Epithelial cell of umbilical artery (primary cell): Measurements from ENCODE around the gene C1orf174. TPM values are rescaled to one million over a fixed set of nuclear protein-coding genes. Genes with fewer than 3 reads are reported as not detected.

Experiments
- total RNA-seq: library from RNA; depleted of rRNA; stranded (reverse); fragments of >200 nt; gene quantifications from 2 replicates; pipeline ENCODE4 v1.2.3, GENCODE V29; 2014

C1orf174 gene
- 42.9 and 44.7 TPM in 2 replicates for total RNA-seq

DNA sequence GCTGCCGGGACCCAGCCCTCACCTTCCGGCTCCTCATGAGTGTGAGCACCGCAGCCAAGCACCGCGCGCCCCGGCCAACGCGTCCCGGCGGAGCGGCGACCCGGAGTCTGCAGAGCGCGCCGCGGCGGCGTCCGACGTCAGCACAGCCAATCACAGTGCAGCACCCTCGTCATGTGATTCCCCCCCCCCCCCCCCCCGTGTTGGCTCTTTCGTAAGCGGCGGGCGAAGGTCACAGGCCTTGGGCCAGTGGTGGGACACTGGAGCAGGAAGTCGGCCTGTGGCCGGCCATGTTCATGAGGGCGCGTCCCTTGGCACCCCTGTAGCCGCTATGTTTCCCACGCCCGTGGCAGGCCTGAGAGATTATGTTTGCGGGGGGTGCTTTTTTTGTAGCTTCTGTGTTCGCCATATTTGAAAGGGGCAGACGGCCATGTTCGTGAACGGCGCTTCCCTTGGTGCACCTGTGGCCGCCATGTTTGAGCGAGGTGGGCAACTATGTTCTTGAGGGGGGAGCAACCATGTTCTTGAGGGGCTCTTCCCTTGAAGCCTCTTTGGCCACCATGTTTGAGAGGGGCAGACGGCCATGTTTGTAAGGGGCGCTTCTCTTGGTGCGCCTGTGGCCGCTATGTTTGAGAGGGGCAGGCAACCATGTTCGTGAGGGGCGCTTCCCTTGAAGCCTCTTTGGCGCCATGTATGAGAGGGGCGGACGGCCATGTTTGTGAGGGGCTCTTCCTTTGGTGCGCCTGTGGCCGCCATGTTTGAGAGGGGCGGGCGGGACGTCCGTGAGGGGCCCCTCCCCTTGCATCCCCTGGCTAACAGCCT lies at the start of gene C1orf174:
C1orf174 (minus strand) TSS at position 123 of the 819 bp plus-strand sequence; CDS start at position 37, 86 bp downstream.

DNA sequence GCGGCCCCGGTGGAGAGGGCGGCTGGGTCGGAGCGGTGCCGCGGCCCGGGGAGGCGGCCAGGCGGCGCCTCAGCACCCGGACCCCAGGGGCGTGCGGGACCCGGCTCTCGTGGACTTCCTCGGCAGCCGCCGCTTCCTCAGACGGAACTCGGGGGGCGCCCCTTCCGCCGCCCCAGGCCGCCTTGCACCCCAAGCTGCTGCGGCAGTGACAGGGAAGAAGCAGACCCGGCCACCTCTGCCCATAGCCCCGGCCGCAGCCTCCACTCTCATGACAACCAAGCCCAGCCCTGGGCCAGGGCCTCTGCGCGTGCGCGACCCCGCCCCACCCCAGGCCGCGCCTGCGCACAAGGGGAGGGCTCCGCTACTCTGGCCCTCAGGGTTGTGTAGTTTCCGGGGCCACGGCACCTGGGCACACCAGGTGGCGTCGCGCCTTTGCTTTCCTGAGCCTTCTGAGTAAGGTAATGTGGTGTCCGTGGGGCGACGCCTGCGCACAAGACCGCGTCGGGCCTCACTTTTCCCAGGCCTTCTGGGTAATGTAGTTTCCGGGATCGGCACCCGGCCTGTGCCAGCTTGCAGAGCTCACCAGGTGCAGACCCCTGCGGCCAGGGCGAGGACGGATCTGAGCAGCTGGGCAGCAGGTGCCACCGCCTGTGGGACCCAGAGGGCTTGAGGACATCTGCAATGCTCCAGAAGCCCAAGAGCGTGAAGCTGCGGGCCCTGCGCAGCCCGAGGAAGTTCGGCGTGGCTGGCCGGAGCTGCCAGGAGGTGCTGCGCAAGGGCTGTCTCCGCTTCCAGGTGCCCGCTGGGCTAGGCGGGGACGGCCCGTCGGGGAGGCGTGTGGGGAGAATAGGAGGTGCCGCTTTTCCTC lies 42.9 kb downstream of the C1orf174 start, which contains the start of the genes CEP104 and DFFB:
CEP104 (minus strand) TSS at position 289 of the 868 bp plus-strand sequence. CDS start 4,804 bp downstream, outside the sequence.
DFFB (plus strand) TSS at position 554 of the 868 bp plus-strand sequence; CDS start at position 682, 128 bp downstream.

Other genes with a start within 250 kb of the C1orf174 start
- under 0.01 TPM in 1 of 2 replicates, not detected in the other for gene TP73, start 247.8 kb downstream of the C1orf174 start, total RNA-seq
- not detected in 2 replicates for gene CCDC27, start 147.8 kb downstream of the C1orf174 start, total RNA-seq
- gene SMIM1, start 127.5 kb downstream of the C1orf174 start, total RNA-seq = 3.2 TPM in 1 of 2 replicates, not detected in the other
- gene LRRC47, start 103.8 kb downstream of the C1orf174 start, total RNA-seq = 33.8 and 35.7 TPM in 2 replicates
- 17.8 and 18.8 TPM in 2 replicates for gene CEP104, start 43.1 kb downstream of the C1orf174 start, total RNA-seq
- gene DFFB, start 42.8 kb downstream of the C1orf174 start, total RNA-seq = 13.3 and 16.9 TPM in 2 replicates